Esophagus muscularis mucosa (tissue), 4 donors: ENCODE data around the gene AHNAK2. TPM values are rescaled to one million over a fixed set of nuclear protein-coding genes. Genes with fewer than 3 reads are reported as not detected.

Experiments
- DNase-seq: peaks from one replicate; pipeline ENCODE4 v3.0.0-alpha.2; 2017; ENCODE audit errors: extremely low spot score
- H3K27ac ChIP-seq, 4 donors: fragments of 200-600 bp; sonication (generic); replicated peaks in 1 of 4; 1 replicate in 3 of 4; 2 replicates in 1 of 4; pipeline ENCODE4 v1.5.1; 2016 to 2019; ENCODE audit warnings: mild to moderate bottlenecking in 1 of 4
- H3K27me3 ChIP-seq, 4 donors: fragments of 200-600 bp; sonication (generic); one replicate each; pipeline versions ENCODE4 v1.5.1 to v1.6.0; 2016 to 2019
- H3K36me3 ChIP-seq, 4 donors: fragments of 200-600 bp; sonication (generic); one replicate each; pipeline ENCODE4 v1.5.1; 2016 to 2019
- H3K4me1 ChIP-seq, 4 donors: fragments of 200-600 bp; sonication (generic); one replicate each; pipeline ENCODE4 v1.5.1; 2016 to 2019
- H3K4me3 ChIP-seq, 4 donors: fragments of 200-600 bp; sonication (generic); 1 replicate in 2 of 4; 2 replicates in 2 of 4; pipeline ENCODE4 v1.5.1; 2016 to 2019; ENCODE audit warnings: mild to moderate bottlenecking in 4 of 4, moderate library complexity in 1 of 4
- H3K9me3 ChIP-seq, 4 donors: fragments of 200-600 bp; sonication (generic); 1 replicate in 3 of 4; 2 replicates in 1 of 4; pipeline ENCODE4 v1.5.1; 2016 to 2019
- CTCF ChIP-seq, 3 experiments: fragments of 200-600 bp in 2 of 3; fragments of 450-650 bp in 1 of 3; sonication (generic) in 2 of 3; IDR thresholded peaks; one replicate each; pipeline ENCODE4 v1.5.1; 2017 to 2019; ENCODE audit warnings: antibody characterized with exemption in 3 of 3, mild to moderate bottlenecking in 2 of 3, moderate library complexity in 1 of 3
- EP300 ChIP-seq: sonication (generic); formaldehyde crosslinking; IDR thresholded peaks from one replicate; pipeline ENCODE4 v1.6.1; 2017; ENCODE audit warnings: antibody characterized with exemption
- POLR2A ChIP-seq: fragments of 450-650 bp; IDR thresholded peaks from one replicate; pipeline ENCODE4 v1.6.1; 2017; ENCODE audit warnings: antibody characterized with exemption, moderate library complexity, mild to moderate bottlenecking, low read depth
- POLR2AphosphoS5 ChIP-seq, 2 donors: sonication (generic); formaldehyde crosslinking; IDR thresholded peaks; one replicate each; pipeline ENCODE4 v1.6.1; 2017; ENCODE audit warnings: antibody characterized with exemption in 2 of 2
- WGBS: methylation state at CpG from one replicate; pipeline ENCODE4 v1.1.5; 2018; 5-methylcytosine and 5-hydroxymethylcytosine counted together
- intact Hi-C: fragments of 100-400 bp; cut with DNase I; formaldehyde crosslinking; loops from one replicate; pipeline ENCODE4 v1.15.1; 2023
- total RNA-seq, 4 donors: library from RNA; depleted of rRNA; stranded (reverse); fragments of >200 nt; gene quantifications; one replicate each; pipeline versions ENCODE4 v1.1.0 to v1.2.1, GENCODE V29; 2016

The AHNAK2 gene
- total RNA-seq, 4 donors from 2014 or later: 95.3 to 277 (median 195) TPM

GRCh38 chr14:104989951-104990303, 11.8 kb upstream of the AHNAK2 start:
- 95% methylated on average over 7 of the region's 7 CpGs for WGBS
- no peaks in the 10 kb centered on the region for H3K27me3 ChIP-seq
- H3K36me3 ChIP-seq: peaks cover 0 to 56% (median 29%) of the 10 kb centered on the region in 4 donors
- no peak for DNase-seq
- H3K9me3 ChIP-seq: no peaks in the 10 kb centered on the region
- no peak overlapping the region for H3K27ac ChIP-seq
- H3K4me3 ChIP-seq: no peak overlapping the region
- TF ChIP-seq POLR2A (no peak), POLR2AphosphoS5 (IDR thresholded peaks at IDR 0.05) (no peak), EP300 (no peak), CTCF (IDR thresholded peaks at IDR 0.05) (no peak)
- intact Hi-C loops: no loop called here
- peaks cover 11 to 19% (median 18%) of the 10 kb centered on the region in 4 donors for H3K4me1 ChIP-seq

GRCh38 chr14:104989236-104989950, 11.2 kb upstream of the AHNAK2 start:
- no peak for TF ChIP-seq POLR2A
- no peak for TF ChIP-seq POLR2AphosphoS5 (IDR thresholded peaks at IDR 0.05)
- TF ChIP-seq EP300: no peak
- TF ChIP-seq CTCF (IDR thresholded peaks at IDR 0.05): no peak
- peaks cover 11 to 22% (median 19%) of the 10 kb centered on the region in 4 donors for H3K4me1 ChIP-seq
- intact Hi-C loops: no loop called here
- no peaks in the 10 kb centered on the region for H3K9me3 ChIP-seq
- no peak overlapping the region for H3K27ac ChIP-seq
- no peak overlapping the region for H3K4me3 ChIP-seq
- peaks cover 0 to 50% (median 28%) of the 10 kb centered on the region in 4 donors for H3K36me3 ChIP-seq
- no peak for DNase-seq
- 87% methylated on average over 14 of the region's 16 CpGs for WGBS
- no peaks in the 10 kb centered on the region for H3K27me3 ChIP-seq

GRCh38 chr14:104986487-104987164, 8.5 kb upstream of the AHNAK2 start:
- H3K27me3 ChIP-seq: no peaks in the 10 kb centered on the region
- H3K27ac ChIP-seq: peak overlapping the region in 1 of 4 donors; percentile 70
- peak overlapping the region; percentile 68 to 90 (median 77) for H3K4me3 ChIP-seq
- intact Hi-C loops: no loop called here
- TF ChIP-seq EP300 (no peak), CTCF (IDR thresholded peaks at IDR 0.05) (no peak), POLR2AphosphoS5 (IDR thresholded peaks at IDR 0.05) (no peak), POLR2A (no peak)
- H3K36me3 ChIP-seq: peaks cover 0 to 23% (median 6%) of the 10 kb centered on the region in 4 donors
- WGBS: 78% methylated on average over 12 of the region's 19 CpGs
- H3K4me1 ChIP-seq: peaks cover 11 to 22% (median 19%) of the 10 kb centered on the region in 4 donors
- H3K9me3 ChIP-seq: no peaks in the 10 kb centered on the region
- DNase-seq: no peak

- 3% methylated on average over 24 of the region's 77 CpGs for WGBS
These were observed 7.7 kb upstream of the AHNAK2 start, which contains the start of gene CLBA1 for GRCh38 chr14:104985675-104986486. TSS of gene CLBA1 (plus strand) at chr14:104985788. CDS start at chr14:104986432, 644 bp downstream.

More at GRCh38 chr14:104985675-104986486, 7.7 kb upstream of the AHNAK2 start, which contains the start of gene CLBA1:
- no peak for DNase-seq
- H3K9me3 ChIP-seq: no peaks in the 10 kb centered on the region
- H3K4me1 ChIP-seq: peaks cover 11 to 29% (median 19%) of the 10 kb centered on the region in 4 donors
- H3K27ac ChIP-seq: peak within 1 kb of the TSS; percentile 70 to 83 (median 80)
- intact Hi-C loops: no loop called here
- H3K36me3 ChIP-seq: peaks cover 0 to 15% (median 2%) of the 10 kb centered on the region in 4 donors
- peak in 1 of 3 experiments; percentile 6 for TF ChIP-seq CTCF (IDR thresholded peaks at IDR 0.05)
- peak; percentile 63 to 80 for TF ChIP-seq POLR2AphosphoS5 (IDR thresholded peaks at IDR 0.05)
- no peak for TF ChIP-seq EP300
- H3K4me3 ChIP-seq: peak within 1 kb of the TSS; percentile 68 to 90 (median 77)
- no peaks in the 10 kb centered on the region for H3K27me3 ChIP-seq
